ENCODE results near the gene EXPH5. TPM values are rescaled to one million over a fixed set of nuclear protein-coding genes. Genes with fewer than 3 reads are reported as not detected.
A peak's percentile ranks its signal among the peaks of the same experiment; 100 is the strongest.

EXPH5 gene
- total RNA-seq, 4 donors from 2014 or later = 1.4 to 1.8 (median 1.6) TPM

DNA sequence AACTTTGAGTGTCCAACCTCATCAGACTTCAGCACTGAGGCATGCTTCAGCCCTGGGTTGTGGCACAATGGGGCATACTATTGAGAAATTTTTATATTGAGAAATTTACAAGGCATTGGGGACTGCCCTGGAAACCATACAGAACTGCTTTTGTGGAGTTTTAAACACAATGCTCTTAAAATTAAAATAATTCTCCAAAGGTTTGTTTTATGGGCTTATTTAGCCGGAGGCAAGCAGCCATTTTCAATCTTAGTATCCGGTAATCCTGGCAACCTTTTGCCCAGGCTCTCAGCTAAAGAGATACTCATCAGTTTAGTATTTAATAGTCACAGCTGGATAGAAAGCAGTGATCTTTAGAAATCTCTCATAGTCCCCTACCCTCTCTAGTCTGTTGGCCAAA, 3.1 kb upstream of the EXPH5 start:
- intact Hi-C loops (cut with DNase I) = loop anchor here (10.0 kb wide), 1 partner anchor 102 kb away; the partner anchor contains the start of gene POGLUT3
- no peak for TF ChIP-seq POLR2A (IDR thresholded peaks at IDR 0.05; ENCODE audit: low read depth)
- Histone ChIP-seq H3K9me3 (no peaks in the 10 kb centered on the region), H3K4me3 (no peak overlapping the region), H3K27me3 (peaks cover 0 to 12% (median 2%) of the 10 kb centered on the region in 4 donors), H3K27ac (replicated peaks in 1 of 4) (no peak overlapping the region), H3K36me3 (no peaks in the 10 kb centered on the region), H3K4me1 (peaks cover 0 to 17% (median 10%) of the 10 kb centered on the region in 4 donors)
- WGBS = 50% methylated on average over 2 of the region's 2 CpGs
- no peak for DNase-seq (ENCODE audit: extremely low spot score)

DNA sequence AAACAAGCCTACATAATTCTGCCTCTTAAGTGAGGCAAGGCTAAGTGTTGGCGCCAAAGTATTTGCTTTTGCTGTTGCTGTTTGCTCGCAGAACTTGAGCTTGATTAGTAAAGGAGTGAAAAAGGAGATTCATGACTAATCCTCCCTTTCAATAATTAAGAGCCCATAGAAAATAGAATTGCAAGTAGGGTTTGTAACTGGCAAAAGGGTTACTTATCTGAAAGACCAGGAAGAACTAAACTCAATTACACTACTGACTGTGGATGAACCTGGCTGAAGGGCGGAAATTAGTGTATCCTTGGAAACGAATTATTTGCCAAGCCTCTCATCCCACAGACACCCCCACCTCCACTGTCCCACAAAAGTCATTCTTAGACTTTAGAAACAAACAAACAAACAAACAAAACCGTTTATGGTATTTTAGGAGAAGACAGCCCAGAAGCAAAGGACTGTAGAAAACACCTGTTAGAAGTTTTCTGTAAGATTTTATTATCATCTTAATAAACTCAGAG, 411 bp upstream of the EXPH5 start:
- Histone ChIP-seq H3K4me1 (peaks cover 0 to 17% (median 10%) of the 10 kb centered on the region in 4 donors), H3K27me3 (peaks cover 0 to 12% (median 2%) of the 10 kb centered on the region in 4 donors), H3K4me3 (peak overlapping the region; percentile 66 to 70 (median 68)), H3K36me3 (no peaks in the 10 kb centered on the region), H3K9me3 (no peaks in the 10 kb centered on the region), H3K27ac (replicated peaks in 1 of 4) (peak overlapping the region in 1 of 4 donors; percentile 44)
- TF ChIP-seq POLR2AphosphoS5 (IDR thresholded peaks at IDR 0.05) (no peak), POLR2A (IDR thresholded peaks at IDR 0.05; ENCODE audit: low read depth) (no peak), EP300 (IDR thresholded peaks at IDR 0.05) (no peak)
- TF ChIP-seq, protein P1, sequence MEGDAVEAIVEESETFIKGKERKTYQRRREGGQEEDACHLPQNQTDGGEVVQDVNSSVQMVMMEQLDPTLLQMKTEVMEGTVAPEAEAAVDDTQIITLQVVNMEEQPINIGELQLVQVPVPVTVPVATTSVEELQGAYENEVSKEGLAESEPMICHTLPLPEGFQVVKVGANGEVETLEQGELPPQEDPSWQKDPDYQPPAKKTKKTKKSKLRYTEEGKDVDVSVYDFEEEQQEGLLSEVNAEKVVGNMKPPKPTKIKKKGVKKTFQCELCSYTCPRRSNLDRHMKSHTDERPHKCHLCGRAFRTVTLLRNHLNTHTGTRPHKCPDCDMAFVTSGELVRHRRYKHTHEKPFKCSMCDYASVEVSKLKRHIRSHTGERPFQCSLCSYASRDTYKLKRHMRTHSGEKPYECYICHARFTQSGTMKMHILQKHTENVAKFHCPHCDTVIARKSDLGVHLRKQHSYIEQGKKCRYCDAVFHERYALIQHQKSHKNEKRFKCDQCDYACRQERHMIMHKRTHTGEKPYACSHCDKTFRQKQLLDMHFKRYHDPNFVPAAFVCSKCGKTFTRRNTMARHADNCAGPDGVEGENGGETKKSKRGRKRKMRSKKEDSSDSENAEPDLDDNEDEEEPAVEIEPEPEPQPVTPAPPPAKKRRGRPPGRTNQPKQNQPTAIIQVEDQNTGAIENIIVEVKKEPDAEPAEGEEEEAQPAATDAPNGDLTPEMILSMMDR (IDR thresholded peaks at IDR 0.05) = no peak
- intact Hi-C loops (cut with DNase I) = loop anchor here (10.0 kb wide), 1 partner anchor 99 kb away; the partner anchor contains the start of gene POGLUT3
- DNase-seq (ENCODE audit: extremely low spot score) = no peak
- WGBS = 21% methylated on average over 5 of the region's 5 CpGs

DNA sequence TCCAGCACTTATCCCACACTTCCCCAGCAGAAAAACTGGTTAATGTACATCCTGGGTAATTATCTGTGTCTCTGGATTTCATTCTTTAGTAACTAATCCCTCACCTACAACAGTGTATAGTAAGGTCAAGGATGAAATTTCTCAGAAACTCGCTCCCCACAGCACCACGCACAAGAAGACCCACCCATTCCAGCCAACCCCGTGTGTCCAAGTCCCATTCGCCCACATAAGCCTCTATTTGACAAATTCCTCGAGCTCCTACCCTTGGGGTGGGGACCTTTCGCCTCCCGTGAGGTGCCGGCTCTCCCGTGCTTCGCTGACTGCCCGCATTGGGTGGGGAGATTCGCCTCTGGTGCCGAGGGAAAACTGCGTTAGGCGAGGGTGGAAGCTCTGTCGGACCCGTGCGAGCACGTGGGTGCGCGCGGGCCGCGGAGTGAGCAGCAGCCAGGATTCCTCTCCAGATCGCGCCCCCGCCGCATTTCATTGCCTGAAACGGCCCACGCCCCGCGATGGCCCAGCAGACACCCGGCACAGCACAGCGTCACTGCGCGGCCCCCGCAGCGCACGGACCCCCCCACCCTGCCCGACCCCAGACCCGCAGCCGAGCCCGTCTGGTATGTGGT, 866 bp downstream of the EXPH5 start:
- Histone ChIP-seq H3K36me3 (no peaks in the 10 kb centered on the region), H3K27me3 (peaks cover 0 to 12% (median 2%) of the 10 kb centered on the region in 4 donors), H3K9me3 (no peaks in the 10 kb centered on the region), H3K4me1 (peaks cover 0 to 17% (median 10%) of the 10 kb centered on the region in 4 donors), H3K27ac (replicated peaks in 1 of 4) (peak overlapping the region; percentile 28 to 60 (median 38)), H3K4me3 (peak overlapping the region; percentile 66 to 70 (median 68))
- WGBS = 3% methylated on average over 8 of the region's 43 CpGs
- TF ChIP-seq POLR2AphosphoS5 (IDR thresholded peaks at IDR 0.05) (no peak), EP300 (IDR thresholded peaks at IDR 0.05) (no peak), POLR2A (IDR thresholded peaks at IDR 0.05; ENCODE audit: low read depth) (no peak)
- intact Hi-C loops (cut with DNase I) = loop anchor here (10.0 kb wide), 1 partner anchor 98 kb away; the partner anchor contains the start of gene POGLUT3
- DNase-seq (ENCODE audit: extremely low spot score) = no peak

DNA sequence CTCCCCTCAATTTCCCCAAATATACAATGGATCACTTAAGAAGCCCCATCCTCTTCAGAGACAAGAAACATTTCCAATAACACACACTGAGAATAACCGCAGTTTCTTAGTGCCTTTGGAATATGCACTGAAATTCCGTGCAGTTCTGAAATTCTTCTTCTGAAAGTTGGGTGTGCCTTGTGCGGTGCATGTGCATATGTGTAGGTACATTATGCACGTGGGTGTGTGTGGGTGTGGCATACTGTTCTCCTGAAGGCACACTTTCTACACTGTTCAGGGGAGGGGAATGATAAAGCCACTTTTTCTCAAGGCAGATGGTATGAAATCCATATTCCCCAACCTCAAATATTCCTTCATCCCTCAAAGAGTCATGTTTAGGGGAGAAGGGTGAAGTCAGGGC, 1.7 kb downstream of the EXPH5 start:
- intact Hi-C loops (cut with DNase I) = loop anchor here (10.0 kb wide), 1 partner anchor 97 kb away; the partner anchor contains the start of gene POGLUT3
- Histone ChIP-seq H3K9me3 (no peaks in the 10 kb centered on the region), H3K4me1 (peaks cover 0 to 17% (median 10%) of the 10 kb centered on the region in 4 donors), H3K4me3 (no peak overlapping the region), H3K27ac (replicated peaks in 1 of 4) (no peak overlapping the region), H3K36me3 (no peaks in the 10 kb centered on the region), H3K27me3 (peaks cover 0 to 12% (median 1%) of the 10 kb centered on the region in 4 donors)
- TF ChIP-seq POLR2AphosphoS5 (IDR thresholded peaks at IDR 0.05) = no peak
- TF ChIP-seq, protein P1 (IDR thresholded peaks at IDR 0.05) = no peak
- no peak for TF ChIP-seq EP300 (IDR thresholded peaks at IDR 0.05)
- TF ChIP-seq POLR2A (IDR thresholded peaks at IDR 0.05; ENCODE audit: low read depth) = no peak
- DNase-seq (ENCODE audit: extremely low spot score) = no peak
- WGBS = 95% methylated on average over 4 of the region's 4 CpGs

DNA sequence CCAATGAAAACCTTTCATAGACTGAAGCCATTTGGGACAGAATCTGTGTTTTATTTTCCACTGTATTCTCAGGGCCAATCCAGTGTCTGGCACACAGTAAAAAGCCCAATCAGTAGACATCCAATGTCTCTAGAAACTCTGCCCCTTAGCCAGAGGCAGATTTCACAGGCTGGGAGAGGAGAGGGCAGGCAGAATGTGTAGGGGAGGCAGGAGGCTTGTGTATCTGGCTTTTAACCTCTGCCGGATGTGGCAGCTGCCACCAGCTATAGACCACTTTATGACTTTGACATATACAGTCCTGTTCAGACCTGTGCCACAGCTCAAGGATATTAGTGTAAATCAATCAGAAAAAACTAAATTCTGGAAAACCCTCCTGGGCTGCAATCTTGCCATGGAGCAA, 4.4 kb downstream of the EXPH5 start:
- intact Hi-C loops (cut with DNase I) = no loop called here
- no peak for TF ChIP-seq EP300 (IDR thresholded peaks at IDR 0.05)
- TF ChIP-seq POLR2AphosphoS5 (IDR thresholded peaks at IDR 0.05) = no peak
- no peak for TF ChIP-seq POLR2A (IDR thresholded peaks at IDR 0.05; ENCODE audit: low read depth)
- TF ChIP-seq, protein P1 (IDR thresholded peaks at IDR 0.05) = no peak
- WGBS = 100% methylated on average over 1 of the region's 1 CpG
- H3K27ac ChIP-seq (replicated peaks in 1 of 4) = no peak overlapping the region
- peaks cover 0 to 16% (median 10%) of the 10 kb centered on the region in 4 donors for H3K4me1 ChIP-seq
- DNase-seq (ENCODE audit: extremely low spot score) = no peak
- H3K9me3 ChIP-seq = no peaks in the 10 kb centered on the region
- no peaks in the 10 kb centered on the region for H3K36me3 ChIP-seq
- no peaks in the 10 kb centered on the region for H3K27me3 ChIP-seq
- no peak overlapping the region for H3K4me3 ChIP-seq

Measured in esophagus muscularis mucosa (tissue), 4 donors.